GM12878 (cell line): ENCODE results near the gene C1QTNF12. TPM values are rescaled to one million over a fixed set of nuclear protein-coding genes. Genes with fewer than 3 reads are reported as not detected.

ENCODE experiments used
- BMI1 ChIP-seq: fragments of 450-650 bp; IDR thresholded peaks from 2 replicates; pipeline ENCODE4 v1.6.1; 2016; ENCODE audit warnings: mild to moderate bottlenecking, moderate library complexity, borderline replicate concordance
- CBX5 ChIP-seq: sonication (generic); IDR thresholded peaks from 2 replicates; pipeline ENCODE4 v1.6.1; 2016; ENCODE audit warnings: low read depth, moderate library complexity, mild to moderate bottlenecking, inconsistent platforms
- CHD4 ChIP-seq: fragments of 200-600 bp; sonication (generic); IDR thresholded peaks from 2 replicates; pipeline ENCODE4 v1.6.1; 2016; ENCODE audit warnings: mild to moderate bottlenecking
- E2F8 ChIP-seq: fragments of 450-650 bp; IDR thresholded peaks from 2 replicates; pipeline ENCODE4 v1.6.1; 2018; ENCODE audit warnings: mild to moderate bottlenecking, low read depth, moderate library complexity; ENCODE audit not compliant: partially characterized antibody
- EED ChIP-seq: sonication (generic); IDR thresholded peaks from 2 replicates; pipeline ENCODE4 v1.6.1; 2016; ENCODE audit warnings: antibody characterized with exemption, low read depth
- EGR1 ChIP-seq, 2 experiments: IDR thresholded peaks; 1 replicate in 1 of 2; 2 replicates in 1 of 2; pipeline ENCODE4 v1.6.1; 2011 to 2012; ENCODE audit warnings: low read depth in 2 of 2, low read length in 2 of 2, borderline replicate concordance in 1 of 2, mild to moderate bottlenecking in 1 of 2, moderate library complexity in 1 of 2
- EP300 ChIP-seq, 2 experiments: fragments of 150-350 bp in 1 of 2; IDR thresholded peaks; 2 replicates each; pipeline ENCODE4 v1.6.1; 2011 to 2012; ENCODE audit warnings: low read depth in 2 of 2, low read length in 2 of 2, borderline replicate concordance in 1 of 2, improper control_type of control experiment in 1 of 2, inconsistent platforms in 1 of 2; ENCODE audit not compliant: control insufficient read depth in 1 of 2
- ESRRA ChIP-seq: IDR thresholded peaks from 2 replicates; pipeline ENCODE4 v1.6.1; 2012; ENCODE audit warnings: mild to moderate bottlenecking, low read length, improper control_type of control experiment
- ETV6 ChIP-seq, 2 experiments: fragments of 450-650 bp in 1 of 2; IDR thresholded peaks in 1 of 2; conservative IDR thresholded peaks in 1 of 2; 2 replicates each; pipeline ENCODE4 v1.6.1; 2014; ENCODE audit warnings: antibody characterized with exemption in 1 of 2, borderline replicate concordance in 1 of 2, low read depth in 1 of 2, mild to moderate bottlenecking in 1 of 2, moderate library complexity in 1 of 2
- EZH2 ChIP-seq: IDR thresholded peaks from 2 replicates; pipeline ENCODE4 v1.6.1; 2012; ENCODE audit warnings: low read depth, mild to moderate bottlenecking, control low read depth, inconsistent platforms, low read length, borderline replicate concordance; ENCODE audit not compliant: control insufficient read depth
- KAT2A ChIP-seq: conservative IDR thresholded peaks from 2 replicates; pipeline ENCODE4 v1.6.1; 2011; ENCODE audit warnings: low read depth, low read length; ENCODE audit not compliant: control insufficient read depth
- KDM1A ChIP-seq: fragments of 200-600 bp; sonication (generic); IDR thresholded peaks from 2 replicates; pipeline ENCODE4 v1.6.1; 2016; ENCODE audit warnings: borderline replicate concordance
- NBN ChIP-seq: fragments of 450-650 bp; IDR thresholded peaks from 2 replicates; pipeline ENCODE4 v1.6.1; 2016
- NR2F1 ChIP-seq: fragments of 450-650 bp; conservative IDR thresholded peaks from 2 replicates; pipeline ENCODE4 v1.6.1; 2017; ENCODE audit warnings: mild to moderate bottlenecking
- PKNOX1 ChIP-seq: fragments of 450-650 bp; IDR thresholded peaks from 2 replicates; pipeline ENCODE4 v1.6.1; 2016; ENCODE audit warnings: mild to moderate bottlenecking
- RUNX3 ChIP-seq: IDR thresholded peaks from 2 replicates; pipeline ENCODE4 v1.6.1; 2012; ENCODE audit warnings: low read length, inconsistent platforms
- SIX5 ChIP-seq: IDR thresholded peaks from 2 replicates; pipeline ENCODE4 v1.6.1; 2011; ENCODE audit warnings: mild to moderate bottlenecking, low read depth, low read length, moderate library complexity; ENCODE audit not compliant: severe bottlenecking
- SMAD5 ChIP-seq: IDR thresholded peaks from 2 replicates; pipeline ENCODE4 v1.6.1; 2016; ENCODE audit warnings: antibody characterized with exemption, low read depth
- SRF ChIP-seq, 2 experiments: IDR thresholded peaks; 2 replicates each; pipeline ENCODE4 v1.6.1; 2011; ENCODE audit warnings: low read depth in 2 of 2, low read length in 2 of 2, mild to moderate bottlenecking in 1 of 2, moderate library complexity in 1 of 2
- TCF3 ChIP-seq: IDR thresholded peaks from 2 replicates; pipeline ENCODE4 v1.6.1; 2012; ENCODE audit warnings: low read depth, mild to moderate bottlenecking, low read length, borderline replicate concordance; ENCODE audit not compliant: insufficient read depth
- ZNF687 ChIP-seq: fragments of 450-650 bp; IDR thresholded peaks from 2 replicates; pipeline ENCODE4 v1.6.1; 2017; ENCODE audit warnings: mild to moderate bottlenecking, moderate library complexity
- ZZZ3 ChIP-seq: IDR thresholded peaks from 2 replicates; pipeline ENCODE4 v1.6.1; 2011; ENCODE audit warnings: low read depth; ENCODE audit not compliant: control insufficient read depth, insufficient read length
- polyA plus RNA-seq, 11 experiments: library from polyadenylated mRNA; depleted of rRNA in 4 of 11; unstranded in 6 of 11; stranded (reverse) in 5 of 11; fragments of >200 nt; fragmentation: Nextera tagmentation in 4 of 11; fragmentation: Illumina TruSeq in 1 of 11; extraction: Ambion mirVana in 4 of 11; extraction: Trizol in 1 of 11; gene quantifications; 1 replicate in 1 of 11; 2 replicates in 10 of 11; pipeline versions ENCODE4 v1.2.1 to v1.2.3, GENCODE V29; 2011 to 2016; ENCODE audit warnings: inconsistent platforms in 2 of 11, missing spikeins in 2 of 11, low read depth in 1 of 11
- total RNA-seq, 4 experiments: library from RNA; depleted of rRNA in 3 of 4; stranded (reverse); fragments of >200 nt in 3 of 4; fragmentation: Illumina TruSeq in 1 of 4; extraction: Trizol in 1 of 4; gene quantifications; 2 replicates each; pipeline versions ENCODE4 v1.2.1 to v1.2.3, GENCODE V29; 2013 to 2021

Gene C1QTNF12
- total and polyA plus RNA-seq, 10 of the 15 experiments (the other 5 are each of a cell fraction or from before 2014, with no cell fraction given), result 0.17 to 1.0 (median 0.31) TPM; not detected in 5

GRCh38 chr1:1273512-1274298, 27.2 kb upstream of the C1QTNF12 start, which contains the start of gene UBE2J2 (continued):
- TF ChIP-seq SIX5, result peak; percentile 61
- no peak for TF ChIP-seq KDM1A
- no peak for TF ChIP-seq EED
- no peak for TF ChIP-seq BMI1
- no peak for TF ChIP-seq ESRRA
- no peak for TF ChIP-seq CHD4
- no peak for TF ChIP-seq NBN
- TF ChIP-seq E2F8, result no peak
- TF ChIP-seq KAT2A, result no peak
- peak in 1 of 2 experiments; percentile 95; a peak in 2 of 3 replicates for TF ChIP-seq EGR1 (IDR thresholded peaks at IDR 0.05; ENCODE audit: borderline replicate concordance in 1 of 2, low read depth in 2 of 2, low read length in 2 of 2)
- no peak for TF ChIP-seq CBX5
- TF ChIP-seq ZNF687, result 0 out of 2 replicates have a peak, but pooled peaks have one; percentile 37
- peak; percentile 33; the same call in 1 of the 2 replicates for TF ChIP-seq SMAD5
- TF ChIP-seq EZH2, result no peak
- no peak for TF ChIP-seq ZZZ3
- peak; percentile 51 for TF ChIP-seq RUNX3
- no peak for TF ChIP-seq SRF (IDR thresholded peaks at IDR 0.05; ENCODE audit: low read depth in 2 of 2, low read length in 2 of 2)
- TF ChIP-seq PKNOX1, result no peak
- TF ChIP-seq TCF3, result no peak
- peak; percentile 55; the same call in 1 of the 2 replicates for TF ChIP-seq NR2F1
- TF ChIP-seq EP300 (IDR thresholded peaks at IDR 0.05; ENCODE audit: borderline replicate concordance in 1 of 2, control insufficient read depth in 1 of 2, low read depth in 2 of 2, low read length in 2 of 2), result no peak
- no peak for TF ChIP-seq ETV6 (conservative IDR thresholded peaks at IDR 0.05 in 1 of 2, IDR thresholded peaks at IDR 0.05 in 1 of 2; ENCODE audit: borderline replicate concordance in 1 of 2, low read depth in 1 of 2)
